ENCODE measurements around the gene SDK1.
"Not testable (repeated sequence)": the region's sequence is repeated elsewhere in the genome, so short reads cannot be mapped to it uniquely, and the experiment has no call there.

The SDK1 gene

DNA sequence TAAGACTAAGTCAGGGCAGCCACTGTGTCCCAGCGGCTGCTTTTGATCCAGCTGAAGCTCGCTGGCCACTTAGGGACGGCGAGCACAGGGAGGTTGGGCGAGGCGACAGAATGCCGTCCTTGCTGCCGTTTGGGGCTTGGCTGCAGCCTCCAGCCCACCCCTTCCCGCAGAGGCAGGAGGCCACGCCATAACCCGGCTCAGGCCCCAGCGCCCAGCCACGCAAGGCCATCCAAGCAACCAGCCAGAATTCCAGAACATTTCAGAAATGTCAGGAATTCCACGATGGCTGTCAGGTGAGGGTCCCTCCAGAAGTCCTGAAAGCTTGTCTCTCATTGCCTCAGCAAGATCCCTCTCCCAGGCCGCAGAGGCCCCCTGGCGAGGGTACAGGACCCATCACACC, 901.9 kb downstream of the SDK1 start:
- no peak for DNase-seq (ENCODE audit: low read depth)

DNA sequence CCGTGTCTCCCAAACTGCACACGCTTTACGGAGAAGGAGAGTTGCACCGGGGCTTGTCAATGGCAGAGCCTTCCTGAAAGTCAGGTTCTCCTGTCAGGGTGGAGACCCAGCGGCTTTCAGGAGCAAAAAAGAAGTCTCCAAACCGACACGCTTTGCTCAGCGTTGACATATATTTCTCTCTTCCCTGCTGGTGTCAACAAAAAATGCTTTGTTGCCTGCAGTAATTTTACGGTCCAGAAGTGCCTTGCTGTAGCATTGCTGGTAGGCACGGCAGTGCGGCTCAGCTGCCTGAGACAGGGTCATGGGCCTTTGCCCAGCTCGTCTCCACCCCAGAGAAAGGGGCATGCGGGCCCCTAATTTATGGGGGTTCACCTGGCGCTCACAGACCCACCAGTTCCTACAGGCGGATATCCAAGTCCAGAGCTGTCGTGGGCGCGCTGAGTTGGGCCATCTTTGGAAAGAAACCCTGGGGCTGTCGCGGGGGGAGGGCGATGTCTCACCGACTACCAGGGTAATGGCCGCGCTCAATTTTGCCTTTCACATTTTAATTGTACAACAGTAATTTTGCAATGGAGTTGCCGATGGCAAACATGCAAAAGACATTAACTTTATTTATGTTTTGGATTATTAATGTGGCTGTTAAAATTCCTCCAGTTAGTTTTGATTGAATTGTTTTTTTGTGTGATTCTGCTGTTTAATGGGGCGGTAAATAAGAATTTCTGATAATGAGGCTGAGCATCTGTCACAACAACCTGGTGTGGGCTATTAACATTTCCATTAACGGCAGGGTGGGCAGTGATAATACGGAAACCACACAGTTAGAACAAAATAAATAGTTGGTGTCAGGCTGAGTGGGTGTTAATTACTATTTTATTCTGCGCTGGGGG, 902.8 kb downstream of the SDK1 start:
- DNase-seq (ENCODE audit: low read depth), result no peak

DNA sequence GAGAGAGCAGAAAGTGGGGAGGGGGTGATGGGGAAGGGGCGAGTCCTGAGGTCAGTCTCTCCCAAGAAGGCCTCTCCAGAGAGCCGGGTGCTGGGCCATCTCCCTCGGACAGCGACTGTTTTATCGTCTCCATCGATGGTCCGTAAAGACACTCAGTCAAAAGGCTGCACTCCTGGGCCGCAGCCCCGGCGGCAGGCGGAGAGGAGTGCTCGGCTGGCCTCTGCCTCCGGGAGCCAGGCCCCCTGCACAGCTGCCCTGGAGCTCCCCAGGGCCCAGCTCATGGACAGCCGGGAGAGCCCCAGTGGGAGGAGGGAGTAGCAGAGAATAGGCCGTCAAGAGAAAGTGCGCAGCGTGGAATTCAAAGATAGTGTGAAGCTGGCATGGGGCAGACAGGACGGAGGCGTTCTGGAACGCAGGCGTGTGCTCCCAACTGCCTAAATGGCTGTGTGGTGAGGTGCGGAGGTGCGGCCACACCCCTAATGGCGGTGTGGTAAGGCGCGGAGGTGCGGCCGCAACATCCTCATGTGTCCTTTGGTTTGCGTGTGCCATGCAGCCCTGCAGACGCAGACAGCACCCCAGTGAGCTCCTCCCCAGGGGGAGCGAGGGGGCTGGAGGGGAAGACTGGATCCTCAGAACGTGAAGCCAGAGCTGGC, 903.6 kb downstream of the SDK1 start:
- no peak for DNase-seq (ENCODE audit: low read depth)

- DNase-seq (ENCODE audit: low read depth), result no peak
These were observed 904.8 kb downstream of the SDK1 start for GRCh38 chr7:4205828-4206227.

- DNase-seq (ENCODE audit: low read depth), result no peak
These were observed 906.0 kb downstream of the SDK1 start for GRCh38 chr7:4207011-4207410.

DNA sequence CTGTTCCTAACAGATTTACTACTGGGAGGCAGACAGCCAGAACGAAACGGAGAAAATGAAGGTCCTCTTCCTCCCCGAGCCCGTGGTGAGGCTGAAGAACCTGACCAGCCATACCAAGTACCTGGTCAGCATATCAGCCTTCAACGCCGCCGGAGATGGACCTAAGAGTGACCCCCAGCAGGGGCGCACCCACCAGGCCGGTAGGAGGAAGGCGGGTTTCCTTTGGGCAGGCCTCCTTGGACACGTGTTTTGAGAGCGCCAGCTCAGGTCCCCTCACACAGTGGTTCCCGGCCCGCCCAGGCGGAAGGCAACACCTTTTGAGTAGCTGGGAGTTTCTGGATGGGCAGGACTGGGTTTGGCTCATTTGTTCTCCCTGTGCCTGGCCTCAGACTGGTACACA, 907.0 kb downstream of the SDK1 start:
- no peak for DNase-seq (ENCODE audit: low read depth)

DNA sequence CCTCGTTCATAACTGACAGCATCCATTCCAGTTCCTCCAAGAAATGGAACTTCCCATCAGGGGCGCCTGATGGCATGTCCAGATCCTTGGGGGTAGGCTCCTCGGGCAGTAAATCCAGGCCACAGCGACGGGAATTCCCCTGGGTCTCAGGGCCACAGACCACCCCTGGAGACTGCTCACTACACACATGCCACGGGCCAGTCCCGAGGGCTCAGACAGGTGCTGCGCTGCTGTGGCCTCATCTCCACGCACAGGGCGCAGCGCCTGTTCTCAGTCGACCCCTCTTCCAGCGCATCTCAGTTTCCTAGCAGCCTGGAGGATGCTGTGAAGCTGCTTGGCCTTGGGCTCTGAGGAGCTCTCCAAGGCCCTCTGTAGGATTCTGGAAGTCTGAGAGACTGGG, 907.5 kb downstream of the SDK1 start:
- no peak for DNase-seq (ENCODE audit: low read depth)

DNA sequence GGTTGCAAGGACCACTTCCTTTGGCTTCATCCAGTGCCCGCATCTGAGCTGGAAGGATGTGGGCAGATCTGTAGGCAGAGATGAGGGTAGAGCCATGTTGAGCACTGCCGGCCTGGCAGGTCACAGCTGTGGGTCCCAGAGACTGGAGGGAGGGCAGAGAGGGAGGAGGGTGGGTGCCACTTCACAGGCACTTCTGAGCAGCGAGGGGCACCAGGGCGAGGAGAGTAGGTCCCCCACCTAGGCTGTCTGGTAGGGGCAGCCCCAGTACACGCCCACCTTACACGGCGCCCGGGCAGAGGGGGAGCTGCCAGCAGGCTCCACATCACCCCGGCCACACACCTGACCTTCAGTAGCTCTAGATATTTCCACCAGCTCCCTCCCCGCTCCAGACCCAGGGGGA, 908.1 kb downstream of the SDK1 start:
- no peak for DNase-seq (ENCODE audit: low read depth)

DNA sequence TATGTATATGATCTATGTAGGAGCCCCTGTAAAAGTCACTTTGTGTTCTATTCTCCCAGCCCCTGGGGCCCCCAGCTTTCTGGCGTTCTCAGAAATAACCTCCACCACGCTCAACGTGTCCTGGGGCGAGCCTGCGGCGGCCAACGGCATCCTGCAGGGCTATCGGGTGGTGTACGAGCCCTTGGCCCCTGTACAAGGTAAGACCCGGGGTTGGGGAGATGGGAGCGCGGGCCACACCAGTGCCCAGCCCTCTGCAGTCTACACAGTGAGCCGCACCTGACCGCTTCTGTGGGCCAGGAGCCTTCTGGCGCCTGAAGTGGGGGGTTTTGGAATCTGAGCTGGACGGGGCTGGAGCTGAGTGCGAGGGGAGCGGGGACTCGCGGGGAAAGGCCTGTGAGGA, 908.9 kb downstream of the SDK1 start:
- DNase-seq (ENCODE audit: low read depth), result no peak

- no peak for DNase-seq (ENCODE audit: low read depth)
These were observed 909.8 kb downstream of the SDK1 start for GRCh38 chr7:4210821-4211220.

DNA sequence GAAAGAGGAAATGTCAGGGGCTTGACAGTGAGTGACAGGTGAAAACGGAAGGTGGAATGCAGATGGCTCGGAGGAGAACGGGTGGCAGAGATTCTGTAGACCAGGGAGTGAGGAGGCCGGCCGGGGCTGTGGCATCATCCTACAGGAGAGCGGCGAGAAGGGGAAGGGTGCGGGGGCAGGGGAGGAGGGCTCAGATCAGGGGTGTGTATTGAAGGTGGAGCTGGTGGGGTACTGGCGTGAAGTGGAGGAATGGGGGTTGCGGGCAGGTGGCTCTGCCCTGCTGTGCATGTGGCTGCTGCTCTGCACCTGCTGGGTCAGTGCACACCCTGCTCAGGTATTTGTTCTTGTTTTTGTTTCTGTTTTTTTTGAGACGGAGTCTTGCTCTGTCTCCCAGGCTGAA, 910.2 kb downstream of the SDK1 start:
- no peak for DNase-seq (ENCODE audit: low read depth)

GRCh38 chr7:4212376-4212775, 911.3 kb downstream of the SDK1 start:
- DNase-seq (ENCODE audit: low read depth), result no peak

DNA sequence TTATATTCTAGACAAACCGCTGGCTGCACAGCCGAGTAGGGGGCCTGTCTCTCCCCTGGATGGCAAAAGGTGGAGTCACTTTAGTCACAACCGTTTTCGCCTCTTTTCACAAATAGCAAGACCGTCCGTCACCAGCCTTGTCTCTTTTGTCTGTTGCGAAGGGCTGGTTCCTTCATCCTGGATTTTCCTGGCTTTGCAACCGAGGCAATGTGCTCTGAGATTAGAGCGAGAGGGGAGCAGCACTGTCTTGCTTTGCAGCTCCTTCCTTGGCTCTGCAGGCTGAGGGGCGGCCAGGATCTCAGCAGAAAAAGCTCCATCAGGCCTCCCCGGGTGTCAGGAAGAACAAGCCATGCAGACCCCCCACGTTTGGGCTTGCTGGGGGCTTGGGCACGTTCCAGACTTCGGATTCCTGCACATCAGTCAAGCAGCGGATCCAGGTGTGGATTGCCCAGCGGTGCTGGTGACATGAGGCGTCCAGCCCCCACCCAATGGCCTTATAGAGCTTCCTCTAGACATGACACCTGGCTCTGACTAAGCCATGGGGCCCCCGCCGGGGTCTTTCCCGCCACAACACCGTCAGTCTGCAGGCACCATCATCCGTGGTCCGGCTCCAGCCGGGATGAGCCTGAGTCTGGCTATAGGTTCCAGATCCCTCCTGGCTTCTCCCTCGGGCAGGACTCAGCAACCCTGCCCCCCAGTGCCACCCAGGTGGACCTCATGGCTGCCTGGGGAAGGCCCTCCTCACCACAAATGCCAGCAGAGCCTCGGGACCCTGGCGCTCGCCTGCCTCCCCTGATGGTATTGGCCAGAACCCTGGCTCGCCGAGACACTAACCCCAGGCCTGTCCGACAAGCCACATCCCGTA, 913.5 kb downstream of the SDK1 start:
- DNase-seq (ENCODE audit: low read depth), result no peak

- DNase-seq (ENCODE audit: low read depth), result no peak
These were observed 914.2 kb downstream of the SDK1 start for GRCh38 chr7:4215176-4215720.

- DNase-seq (ENCODE audit: low read depth), result no peak
These were observed 915.0 kb downstream of the SDK1 start for GRCh38 chr7:4216016-4216415.

- not testable (repeated sequence) for DNase-seq (ENCODE audit: low read depth)
These were observed 916.1 kb downstream of the SDK1 start for GRCh38 chr7:4217126-4217660.

- no peak for DNase-seq (ENCODE audit: low read depth)
These were observed 917.4 kb downstream of the SDK1 start for GRCh38 chr7:4218481-4218880.

DNA sequence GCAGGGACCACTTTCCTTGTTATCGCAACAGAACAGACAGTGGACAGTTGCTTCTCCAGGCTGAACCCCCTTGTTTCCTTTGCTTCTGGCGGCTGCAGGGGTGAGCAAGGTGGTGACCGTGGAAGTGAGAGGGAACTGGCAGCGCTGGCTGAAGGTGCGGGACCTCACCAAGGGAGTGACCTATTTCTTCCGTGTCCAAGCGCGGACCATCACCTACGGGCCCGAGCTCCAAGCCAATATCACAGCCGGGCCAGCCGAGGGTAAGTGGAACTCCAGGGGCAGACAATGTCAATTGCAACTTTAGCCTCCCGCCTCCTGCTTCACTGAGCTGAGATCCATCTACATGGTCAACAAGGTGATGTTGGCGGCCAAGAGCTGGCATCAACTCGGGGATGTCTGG, 919.0 kb downstream of the SDK1 start:
- DNase-seq (ENCODE audit: low read depth), result no peak

DNA sequence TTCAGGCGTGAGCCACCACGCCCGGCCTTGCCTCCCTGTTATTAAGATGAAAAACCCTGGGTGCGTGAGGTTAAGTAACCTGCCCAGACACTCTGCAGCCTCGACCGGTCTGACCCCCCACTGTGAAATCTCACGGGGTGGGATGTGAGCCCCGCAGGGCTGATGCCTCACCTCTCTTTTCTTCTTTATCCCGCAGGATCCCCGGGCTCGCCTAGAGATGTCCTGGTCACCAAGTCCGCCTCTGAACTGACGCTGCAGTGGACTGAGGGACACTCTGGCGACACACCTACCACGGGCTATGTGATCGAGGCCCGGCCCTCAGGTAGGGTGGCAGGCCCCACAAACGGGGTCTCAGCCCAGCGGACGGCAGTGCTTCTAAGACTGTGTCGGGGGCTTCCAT, 920.0 kb downstream of the SDK1 start:
- no peak for DNase-seq (ENCODE audit: low read depth)

DNA sequence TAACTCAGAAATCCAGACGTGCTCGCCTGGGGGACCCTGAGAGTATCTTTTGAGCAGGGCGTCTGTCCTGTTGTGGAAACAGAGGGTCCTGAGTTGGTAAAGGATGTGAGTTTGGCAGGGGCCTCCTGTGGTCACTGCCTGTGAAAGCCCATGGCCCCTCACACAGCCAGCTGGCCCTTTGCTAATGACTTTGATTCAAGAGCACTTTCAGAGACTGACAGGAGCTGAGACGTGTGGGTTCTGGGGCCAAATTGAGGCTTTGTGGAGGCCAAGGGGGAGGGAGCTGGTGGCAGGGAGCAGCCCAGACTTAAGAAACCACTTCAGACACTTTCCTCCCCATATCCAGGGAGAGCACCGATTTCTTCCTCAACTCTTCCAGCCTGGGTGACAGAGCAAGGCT, 921.6 kb downstream of the SDK1 start:
- DNase-seq (ENCODE audit: low read depth), result no peak

DNA sequence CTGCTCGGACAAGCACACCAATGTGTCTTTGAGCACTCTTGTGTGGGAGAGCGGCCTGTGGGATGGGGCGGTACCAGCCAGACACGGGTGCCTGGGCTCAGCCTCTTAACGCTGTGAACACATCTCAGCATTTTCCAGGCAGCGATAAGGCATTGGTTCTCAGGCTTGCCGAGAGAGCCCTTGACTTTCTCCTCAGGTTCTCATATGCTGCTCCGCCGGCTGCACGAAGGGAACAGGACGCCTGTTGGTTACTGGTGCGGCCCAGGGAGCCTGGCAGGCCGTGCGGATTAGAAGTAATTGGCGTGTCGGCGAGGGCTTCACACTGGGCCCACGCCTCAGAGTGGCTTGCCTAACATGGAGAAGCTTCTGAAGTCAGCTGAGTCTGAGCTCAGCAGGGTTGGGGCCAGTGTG, 924.3 kb downstream of the SDK1 start:
- DNase-seq (ENCODE audit: low read depth), result no peak

GRCh38 chr7:4225881-4226523, 925.0 kb downstream of the SDK1 start:
- no peak for DNase-seq (ENCODE audit: low read depth)
